Measurements from ENCODE around the gene ADAMTS2. TPM values are rescaled to one million over a fixed set of nuclear protein-coding genes. Genes with fewer than 3 reads are reported as not detected.

The ADAMTS2 gene
- total RNA-seq, 1 experiment from 2014 or later = not detected

- no peaks in the 10 kb centered on the region for H3K9me3 Mint-ChIP-seq (ENCODE audit: low read depth, unreplicated experiment)
- no peak for TF ChIP-seq CTCF (IDR thresholded peaks at IDR 0.05; ENCODE audit: unreplicated experiment)
Observed at GRCh38 chr5:179268399-179268952, 76.8 kb downstream of the ADAMTS2 start.

GRCh38 chr5:179267671-179268083 is 77.6 kb downstream of the ADAMTS2 start:
- Mint-ChIP-seq H3K27me3 (ENCODE audit: unreplicated experiment) (peaks cover 10% of the 10 kb centered on the region), H3K27ac (ENCODE audit: unreplicated experiment) (no peak overlapping the region), H3K4me3 (ENCODE audit: low read depth, unreplicated experiment) (no peak overlapping the region), H3K9me3 (ENCODE audit: low read depth, unreplicated experiment) (no peaks in the 10 kb centered on the region), H3K36me3 (ENCODE audit: insufficient read depth, unreplicated experiment) (no peaks in the 10 kb centered on the region), H3K4me1 (ENCODE audit: low read depth, unreplicated experiment) (no peaks in the 10 kb centered on the region)
- CTCF ChIA-PET = no interaction called here
- intact Hi-C loops (cut with micrococcal nuclease; ENCODE audit: unreplicated experiment) = no loop called here
- no peak for DNase-seq
- BruUV-seq (replicated peaks) = no TSS peak
- TF ChIP-seq CTCF (IDR thresholded peaks at IDR 0.05; ENCODE audit: unreplicated experiment) = no peak

More at GRCh38 chr5:179268399-179268952, 76.8 kb downstream of the ADAMTS2 start:
- H3K36me3 Mint-ChIP-seq (ENCODE audit: insufficient read depth, unreplicated experiment) = no peaks in the 10 kb centered on the region
- intact Hi-C loops (cut with micrococcal nuclease; ENCODE audit: unreplicated experiment) = no loop called here
- no peak overlapping the region for H3K4me3 Mint-ChIP-seq (ENCODE audit: low read depth, unreplicated experiment)
- H3K27me3 Mint-ChIP-seq (ENCODE audit: unreplicated experiment) = peaks cover 10% of the 10 kb centered on the region
- no peak overlapping the region for H3K27ac Mint-ChIP-seq (ENCODE audit: unreplicated experiment)
- no TSS peak for BruUV-seq (replicated peaks)
- CTCF ChIA-PET = no interaction called here
- no peaks in the 10 kb centered on the region for H3K4me1 Mint-ChIP-seq (ENCODE audit: low read depth, unreplicated experiment)
- no peak for DNase-seq

DNA sequence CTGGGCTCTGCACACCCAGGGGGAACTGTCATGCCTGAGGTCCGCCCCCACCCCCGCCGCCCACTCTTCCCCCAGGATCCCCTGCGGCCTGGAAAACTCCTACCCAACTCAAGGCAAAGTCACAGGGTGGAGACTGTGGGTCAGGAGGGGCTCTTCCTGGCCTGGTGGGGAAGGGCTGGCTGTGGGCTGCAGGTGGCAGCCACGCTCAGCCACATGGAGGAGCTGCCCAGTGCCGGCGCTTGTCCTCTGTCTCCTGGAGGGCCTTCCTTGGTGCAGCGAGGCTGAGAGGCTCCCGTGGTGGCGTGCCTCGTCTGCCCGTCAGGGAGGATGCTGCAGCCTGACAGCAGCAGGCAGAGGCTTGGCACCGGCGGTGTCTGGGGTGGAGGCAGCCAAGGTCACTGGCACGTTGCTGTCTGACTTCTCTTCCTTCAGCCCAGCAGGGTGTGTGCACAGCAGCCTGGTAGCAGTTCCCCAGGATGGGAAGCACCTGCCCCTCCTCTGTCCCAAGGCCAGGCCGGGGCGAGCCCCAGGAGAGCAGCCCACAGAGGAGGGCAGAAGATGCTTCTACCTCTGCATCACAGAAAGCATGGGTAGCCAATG is 78.1 kb downstream of the ADAMTS2 start:
- no TSS peak for BruUV-seq (replicated peaks)
- Mint-ChIP-seq H3K9me3 (ENCODE audit: low read depth, unreplicated experiment) (no peaks in the 10 kb centered on the region), H3K27ac (ENCODE audit: unreplicated experiment) (no peak overlapping the region), H3K4me1 (ENCODE audit: low read depth, unreplicated experiment) (no peaks in the 10 kb centered on the region), H3K27me3 (ENCODE audit: unreplicated experiment) (peaks cover 10% of the 10 kb centered on the region), H3K4me3 (ENCODE audit: low read depth, unreplicated experiment) (no peak overlapping the region), H3K36me3 (ENCODE audit: insufficient read depth, unreplicated experiment) (no peaks in the 10 kb centered on the region)
- CTCF ChIA-PET = no interaction called here
- no peak for DNase-seq
- TF ChIP-seq CTCF (IDR thresholded peaks at IDR 0.05; ENCODE audit: unreplicated experiment) = no peak
- intact Hi-C loops (cut with micrococcal nuclease; ENCODE audit: unreplicated experiment) = no loop called here

GRCh38 chr5:179266291-179267070 is 78.8 kb downstream of the ADAMTS2 start:
- no peaks in the 10 kb centered on the region for H3K4me1 Mint-ChIP-seq (ENCODE audit: low read depth, unreplicated experiment)
- DNase-seq = no peak
- TF ChIP-seq CTCF (IDR thresholded peaks at IDR 0.05; ENCODE audit: unreplicated experiment) = no peak
- no peaks in the 10 kb centered on the region for H3K9me3 Mint-ChIP-seq (ENCODE audit: low read depth, unreplicated experiment)
- H3K27ac Mint-ChIP-seq (ENCODE audit: unreplicated experiment) = no peak overlapping the region
- peaks cover 10% of the 10 kb centered on the region for H3K27me3 Mint-ChIP-seq (ENCODE audit: unreplicated experiment)
- BruUV-seq (replicated peaks) = no TSS peak
- intact Hi-C loops (cut with micrococcal nuclease; ENCODE audit: unreplicated experiment) = no loop called here
- CTCF ChIA-PET = interaction anchor here (0.5 kb wide), 1 partner anchor 82 kb away, joined by 3 read pairs; no protein-coding TSS in a partner anchor
- no peaks in the 10 kb centered on the region for H3K36me3 Mint-ChIP-seq (ENCODE audit: insufficient read depth, unreplicated experiment)
- H3K4me3 Mint-ChIP-seq (ENCODE audit: low read depth, unreplicated experiment) = no peak overlapping the region
